ENCODE measurements around the gene SMIM35. TPM values are rescaled to one million over a fixed set of nuclear protein-coding genes. Genes with fewer than 3 reads are reported as not detected.
"Not testable (repeated sequence)": the region's sequence is repeated elsewhere in the genome, so short reads cannot be mapped to it uniquely, and the experiment has no call there.

The SMIM35 gene
- total and polyA plus RNA-seq, 2 of the 13 experiments (the other 11 are each of a cell fraction or from before 2014, with no cell fraction given) = not detected

- TF ChIP-seq PRDM15 (CRISPR knock-in tag; IDR thresholded peaks at IDR 0.05) = no peak
- TF ChIP-seq CCDC6 (CRISPR knock-in tag; IDR thresholded peaks at IDR 0.05) = no peak
- TF ChIP-seq ZMAT3 (CRISPR knock-in tag; conservative IDR thresholded peaks at IDR 0.05) = no peak
- TF ChIP-seq SP1 (IDR thresholded peaks at IDR 0.05) = no peak
- TF ChIP-seq SP1 (CRISPR knock-in tag; IDR thresholded peaks at IDR 0.05) = no peak
- TF ChIP-seq ZSCAN9 (CRISPR knock-in tag; IDR thresholded peaks at IDR 0.05; ENCODE audit: borderline replicate concordance) = no peak
- no peak for TF ChIP-seq RFX5 (IDR thresholded peaks at IDR 0.05; ENCODE audit: low read depth, low read length)
- no peak for TF ChIP-seq ZNF10 (CRISPR knock-in tag; IDR thresholded peaks at IDR 0.05; ENCODE audit: borderline replicate concordance, low read depth)
- TF ChIP-seq ZNF275 (CRISPR knock-in tag; IDR thresholded peaks at IDR 0.05; ENCODE audit: borderline replicate concordance) = no peak
These were observed 21.8 kb downstream of the SMIM35 start (continued) for GRCh38 chr11:118064956-118065355.

- FAIRE-seq; H4K20me1 ChIP-seq (ENCODE audit: insufficient read depth, low read length); H3K79me2 ChIP-seq (ENCODE audit: insufficient read depth, low read length); H3K4me3 ChIP-seq (replicated peaks in 1 of 3; ENCODE audit: insufficient read depth in 1 of 3, low read depth in 2 of 3, low read length in 3 of 3); H3K9ac ChIP-seq (ENCODE audit: insufficient read depth, low read depth, low read length); DNase-seq (ENCODE audit: low spot score); H3K9me3 ChIP-seq (ENCODE audit: low read length); in situ Hi-C loops (cut with HindIII; ENCODE audit: extremely low pct_ligation_motif_present, low pct_unique_long_range_greater_than_20kb); intact Hi-C loops (cut with micrococcal nuclease; ENCODE audit: unreplicated experiment); H3K36me3 ChIP-seq (replicated peaks in 1 of 2; ENCODE audit: control insufficient read depth in 1 of 2, insufficient read depth in 2 of 2, low read length in 2 of 2); POLR2A ChIA-PET; ATAC-seq; H2AFZ ChIP-seq (ENCODE audit: low read length); CTCF ChIA-PET (ENCODE audit: low intra/inter-chr PET ratio, low total read pairs); BruUV-seq (replicated peaks); H3K4me1 ChIP-seq (ENCODE audit: insufficient read depth, low read length); H3K27ac ChIP-seq (ENCODE audit: extremely low read length, insufficient read depth, low read length); H3K4me2 ChIP-seq (ENCODE audit: low read depth, low read length): not testable (repeated sequence)
- WGBS (ENCODE audit: low lambda C conversion rate) = 14% methylated on average over 5 of the region's 5 CpGs
- H3K27me3 ChIP-seq (ENCODE audit: control insufficient read depth in 1 of 2, insufficient read depth in 2 of 2, low read length in 2 of 2) = peaks cover 9 to 52% of the 10 kb centered on the region in 2 experiments; a peak in 4 of 5 replicates
These were observed 24.1 kb downstream of the SMIM35 start for GRCh38 chr11:118062631-118063030.

- H4K20me1 ChIP-seq (ENCODE audit: insufficient read depth, low read length); H3K9ac ChIP-seq (ENCODE audit: insufficient read depth, low read depth, low read length); FAIRE-seq; CTCF ChIA-PET (ENCODE audit: low intra/inter-chr PET ratio, low total read pairs); intact Hi-C loops (cut with micrococcal nuclease; ENCODE audit: unreplicated experiment); H3K4me2 ChIP-seq (ENCODE audit: low read depth, low read length); BruUV-seq (replicated peaks); H3K79me2 ChIP-seq (ENCODE audit: insufficient read depth, low read length); H3K9me3 ChIP-seq (ENCODE audit: low read length); H3K36me3 ChIP-seq (replicated peaks in 1 of 2; ENCODE audit: control insufficient read depth in 1 of 2, insufficient read depth in 2 of 2, low read length in 2 of 2); H2AFZ ChIP-seq (ENCODE audit: low read length); H3K4me1 ChIP-seq (ENCODE audit: insufficient read depth, low read length); ATAC-seq; H3K4me3 ChIP-seq (replicated peaks in 1 of 3; ENCODE audit: insufficient read depth in 1 of 3, low read depth in 2 of 3, low read length in 3 of 3); H3K27ac ChIP-seq (ENCODE audit: extremely low read length, insufficient read depth, low read length); DNase-seq (ENCODE audit: low spot score); POLR2A ChIA-PET; in situ Hi-C loops (cut with HindIII; ENCODE audit: extremely low pct_ligation_motif_present, low pct_unique_long_range_greater_than_20kb): not testable (repeated sequence)
- peaks cover 9 to 55% of the 10 kb centered on the region in 2 experiments; a peak in 4 of 5 replicates for H3K27me3 ChIP-seq (ENCODE audit: control insufficient read depth in 1 of 2, insufficient read depth in 2 of 2, low read length in 2 of 2)
- 77% methylated on average over 3 of the region's 5 CpGs for WGBS (ENCODE audit: low lambda C conversion rate)
These were observed 24.6 kb downstream of the SMIM35 start for GRCh38 chr11:118062181-118062580.
